IPS-18a (cell line): ENCODE results near the gene CNTN2.

Source experiments
- H3K27ac ChIP-seq: one replicate; pipeline ENCODE4 v1.5.1; 2013; ENCODE audit warnings: low read length
- H3K27me3 ChIP-seq: one replicate; pipeline ENCODE4 v1.6.1; 2013; ENCODE audit warnings: mild to moderate bottlenecking, low read length; ENCODE audit not compliant: control insufficient read depth, insufficient read depth
- H3K36me3 ChIP-seq: one replicate; pipeline ENCODE4 v1.6.1; 2013; ENCODE audit warnings: low read depth, low read length; ENCODE audit not compliant: control insufficient read depth
- H3K4me1 ChIP-seq: one replicate; pipeline ENCODE4 v1.6.1; 2013; ENCODE audit warnings: low read depth, low read length; ENCODE audit not compliant: control insufficient read depth
- H3K4me3 ChIP-seq: one replicate; pipeline ENCODE4 v1.5.1; 2013; ENCODE audit warnings: low read length
- H3K9ac ChIP-seq: one replicate; pipeline ENCODE4 v1.6.1; 2013; ENCODE audit warnings: mild to moderate bottlenecking, low read length, moderate library complexity
- H3K9me3 ChIP-seq: one replicate; pipeline ENCODE4 v1.6.1; 2013; ENCODE audit warnings: low read depth, low read length; ENCODE audit not compliant: control insufficient read depth

Gene CNTN2

DNA sequence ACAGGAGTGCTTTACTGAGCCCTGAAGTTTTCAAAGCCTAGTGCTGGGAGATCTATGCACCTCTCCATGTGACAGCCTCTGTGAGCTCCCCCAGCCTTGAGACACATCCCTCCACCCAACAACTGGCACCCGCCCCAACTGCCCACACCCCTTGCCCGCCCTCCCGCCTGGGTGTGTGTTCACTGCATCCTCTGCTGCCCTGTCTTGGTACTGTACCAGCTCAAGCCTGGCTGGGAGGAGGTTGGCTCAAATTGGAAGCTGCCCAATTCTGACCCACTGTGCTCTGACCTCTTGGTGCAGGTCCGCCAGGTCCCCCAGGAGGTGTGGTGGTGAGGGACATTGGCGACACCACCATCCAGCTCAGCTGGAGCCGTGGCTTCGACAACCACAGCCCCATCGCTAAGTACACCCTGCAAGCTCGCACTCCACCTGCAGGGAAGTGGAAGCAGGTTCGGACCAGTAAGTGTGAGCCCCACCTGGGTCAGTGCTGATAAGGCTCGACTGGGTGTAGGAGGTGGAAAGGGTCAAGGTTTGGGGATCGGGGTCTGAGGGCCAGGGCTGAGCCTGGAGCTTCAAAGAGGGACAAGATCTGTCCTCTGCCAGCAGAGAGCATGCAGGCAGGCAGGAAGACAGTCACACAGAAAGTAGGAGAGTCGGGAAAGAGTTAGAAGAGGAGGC, 23.3 kb downstream of the CNTN2 start:
- Histone ChIP-seq H3K9me3 (no peaks in the 10 kb centered on the region), H3K4me1 (peaks cover 3% of the 10 kb centered on the region), H3K27ac (no peak overlapping the region), H3K9ac (no peak overlapping the region), H3K4me3 (no peak overlapping the region), H3K27me3 (no peaks in the 10 kb centered on the region), H3K36me3 (no peaks in the 10 kb centered on the region)

DNA sequence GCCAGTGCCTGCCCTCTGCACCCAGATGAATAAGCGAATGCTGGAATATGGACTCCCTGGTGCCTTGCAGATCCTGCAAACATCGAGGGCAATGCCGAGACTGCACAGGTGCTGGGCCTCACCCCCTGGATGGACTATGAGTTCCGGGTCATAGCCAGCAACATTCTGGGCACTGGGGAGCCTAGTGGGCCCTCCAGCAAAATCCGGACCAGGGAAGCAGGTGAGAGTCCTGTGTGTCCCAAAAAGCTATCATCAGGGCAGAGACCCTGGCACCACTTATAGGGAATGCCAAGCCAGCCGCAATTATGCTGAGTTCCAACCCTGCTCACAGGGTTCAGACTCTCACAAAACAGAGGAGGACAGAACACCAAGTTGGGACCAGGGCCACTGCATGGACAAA, 24.0 kb downstream of the CNTN2 start:
- no peak overlapping the region for H3K27ac ChIP-seq
- H3K36me3 ChIP-seq, result no peaks in the 10 kb centered on the region
- peaks cover under 1% of the 10 kb centered on the region for H3K4me1 ChIP-seq
- H3K27me3 ChIP-seq, result no peaks in the 10 kb centered on the region
- H3K9ac ChIP-seq, result no peak overlapping the region
- no peaks in the 10 kb centered on the region for H3K9me3 ChIP-seq
- H3K4me3 ChIP-seq, result no peak overlapping the region

DNA sequence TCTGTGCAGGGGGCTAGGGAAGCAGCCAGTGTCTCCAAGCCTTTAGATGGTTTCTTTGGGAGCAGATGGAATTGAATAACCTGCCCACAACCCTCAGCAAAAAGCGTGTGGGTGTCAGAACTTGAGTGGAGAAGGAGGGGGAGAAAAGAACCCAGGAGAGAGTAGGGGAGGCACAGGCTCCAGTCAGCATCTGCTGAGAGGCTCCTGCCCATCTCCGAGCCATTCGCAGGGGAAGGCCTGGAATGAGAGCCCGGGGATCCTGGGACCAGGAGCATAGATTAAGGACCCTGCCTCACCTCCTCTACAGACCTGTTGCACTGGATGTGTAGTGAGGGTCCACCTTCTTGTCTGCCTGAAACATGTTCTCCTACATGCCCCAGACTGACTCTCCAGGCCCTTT, 25.0 kb downstream of the CNTN2 start:
- Histone ChIP-seq H3K36me3 (no peaks in the 10 kb centered on the region), H3K4me3 (no peak overlapping the region), H3K27ac (no peak overlapping the region), H3K9ac (no peak overlapping the region), H3K9me3 (no peaks in the 10 kb centered on the region), H3K27me3 (no peaks in the 10 kb centered on the region), H3K4me1 (no peaks in the 10 kb centered on the region)

- Histone ChIP-seq H3K27ac (no peak overlapping the region), H3K36me3 (no peaks in the 10 kb centered on the region), H3K4me1 (no peaks in the 10 kb centered on the region), H3K27me3 (no peaks in the 10 kb centered on the region), H3K4me3 (no peak overlapping the region), H3K9ac (no peak overlapping the region), H3K9me3 (no peaks in the 10 kb centered on the region)
Observed at GRCh38 chr1:205068457-205069040, 25.5 kb downstream of the CNTN2 start.

GRCh38 chr1:205069371-205070125, 26.5 kb downstream of the CNTN2 start:
- Histone ChIP-seq H3K36me3 (no peaks in the 10 kb centered on the region), H3K9ac (no peak overlapping the region)

GRCh38 chr1:205071028-205071409, 28.0 kb downstream of the CNTN2 start:
- no peak overlapping the region for H3K4me3 ChIP-seq
- no peaks in the 10 kb centered on the region for H3K27me3 ChIP-seq
- no peaks in the 10 kb centered on the region for H3K36me3 ChIP-seq
- no peaks in the 10 kb centered on the region for H3K9me3 ChIP-seq
- no peak overlapping the region for H3K9ac ChIP-seq
- no peak overlapping the region for H3K27ac ChIP-seq
- H3K4me1 ChIP-seq, result no peaks in the 10 kb centered on the region

More at GRCh38 chr1:205069371-205070125, 26.5 kb downstream of the CNTN2 start:
- H3K27ac ChIP-seq, result no peak overlapping the region
- no peak overlapping the region for H3K4me3 ChIP-seq
- no peaks in the 10 kb centered on the region for H3K27me3 ChIP-seq
- H3K9me3 ChIP-seq, result no peaks in the 10 kb centered on the region
- no peaks in the 10 kb centered on the region for H3K4me1 ChIP-seq

- Histone ChIP-seq H3K9ac (no peak overlapping the region), H3K4me3 (no peak overlapping the region), H3K27me3 (no peaks in the 10 kb centered on the region), H3K4me1 (no peaks in the 10 kb centered on the region), H3K36me3 (no peaks in the 10 kb centered on the region), H3K27ac (no peak overlapping the region), H3K9me3 (no peaks in the 10 kb centered on the region)
Observed at GRCh38 chr1:205071801-205072200, 28.8 kb downstream of the CNTN2 start.

DNA sequence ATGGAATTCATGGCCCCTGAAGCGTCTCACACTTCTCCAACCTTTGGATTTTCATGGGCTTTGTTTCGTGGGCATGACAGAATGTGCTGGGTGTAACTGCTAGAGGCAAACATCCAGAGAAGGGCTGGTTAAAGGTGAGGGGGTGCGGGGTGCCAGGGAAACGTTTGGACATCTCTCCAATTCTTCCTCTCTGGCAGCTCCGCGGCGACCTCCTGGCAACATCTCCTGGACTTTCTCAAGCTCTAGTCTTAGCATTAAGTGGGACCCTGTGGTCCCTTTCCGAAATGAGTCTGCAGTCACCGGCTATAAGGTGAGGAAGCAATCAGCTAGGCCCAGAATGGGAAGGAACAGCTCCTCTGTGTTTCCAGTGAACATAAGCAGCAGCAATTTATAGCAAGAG, 29.3 kb downstream of the CNTN2 start:
- Histone ChIP-seq H3K4me3 (no peak overlapping the region), H3K27me3 (no peaks in the 10 kb centered on the region), H3K4me1 (no peaks in the 10 kb centered on the region), H3K27ac (no peak overlapping the region), H3K36me3 (no peaks in the 10 kb centered on the region), H3K9me3 (no peaks in the 10 kb centered on the region), H3K9ac (no peak overlapping the region)

DNA sequence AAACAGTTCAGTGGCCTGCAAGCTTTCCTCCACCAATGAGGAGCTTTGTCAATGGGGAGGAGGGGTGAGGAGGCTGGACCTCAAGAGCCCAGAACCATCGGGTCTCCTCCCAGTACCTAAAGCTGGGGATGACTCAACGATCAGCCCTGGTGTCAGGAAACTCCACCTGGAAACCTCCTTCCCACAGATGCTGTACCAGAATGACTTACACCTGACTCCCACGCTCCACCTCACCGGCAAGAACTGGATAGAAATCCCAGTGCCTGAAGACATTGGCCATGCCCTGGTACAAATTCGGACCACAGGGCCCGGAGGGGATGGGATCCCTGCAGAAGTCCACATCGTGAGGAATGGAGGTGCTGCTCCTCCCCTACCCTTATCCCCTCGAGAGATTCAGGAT, 29.9 kb downstream of the CNTN2 start:
- Histone ChIP-seq H3K9me3 (no peaks in the 10 kb centered on the region), H3K9ac (no peak overlapping the region), H3K27me3 (no peaks in the 10 kb centered on the region), H3K4me1 (no peaks in the 10 kb centered on the region), H3K36me3 (no peaks in the 10 kb centered on the region), H3K27ac (no peak overlapping the region), H3K4me3 (no peak overlapping the region)

DNA sequence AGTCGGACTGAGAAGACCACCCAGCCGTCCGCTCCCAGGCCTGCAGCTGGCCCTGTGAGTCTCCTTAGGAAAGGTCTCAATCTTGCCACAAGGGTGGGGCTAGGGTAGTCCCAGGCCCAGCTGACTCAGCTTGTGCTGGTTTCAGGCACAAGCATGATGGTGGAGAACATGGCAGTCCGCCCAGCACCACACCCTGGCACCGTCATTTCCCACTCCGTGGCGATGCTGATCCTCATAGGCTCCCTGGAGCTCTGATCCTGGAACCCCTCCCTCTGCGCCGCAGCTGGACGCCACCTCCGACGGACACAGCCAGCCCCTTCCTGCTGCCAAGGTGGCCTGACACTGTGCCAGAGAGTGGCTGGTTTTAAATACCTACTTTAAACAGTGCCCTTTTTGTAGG, 30.5 kb downstream of the CNTN2 start:
- Histone ChIP-seq H3K27ac (no peak overlapping the region), H3K36me3 (no peaks in the 10 kb centered on the region), H3K9ac (no peak overlapping the region), H3K4me3 (no peak overlapping the region), H3K4me1 (no peaks in the 10 kb centered on the region), H3K27me3 (no peaks in the 10 kb centered on the region), H3K9me3 (no peaks in the 10 kb centered on the region)

- Histone ChIP-seq H3K36me3 (no peaks in the 10 kb centered on the region), H3K9me3 (no peaks in the 10 kb centered on the region), H3K9ac (no peak overlapping the region), H3K27ac (no peak overlapping the region), H3K4me3 (no peak overlapping the region), H3K4me1 (no peaks in the 10 kb centered on the region), H3K27me3 (no peaks in the 10 kb centered on the region)
Observed at GRCh38 chr1:205074084-205074483, 31.1 kb downstream of the CNTN2 start.

- H3K4me1 ChIP-seq, result no peaks in the 10 kb centered on the region
- no peaks in the 10 kb centered on the region for H3K36me3 ChIP-seq
- H3K27me3 ChIP-seq, result no peaks in the 10 kb centered on the region
- H3K9ac ChIP-seq, result no peak overlapping the region
- no peak overlapping the region for H3K4me3 ChIP-seq
- H3K9me3 ChIP-seq, result no peaks in the 10 kb centered on the region
- no peak overlapping the region for H3K27ac ChIP-seq
Observed at GRCh38 chr1:205074513-205074912, 31.5 kb downstream of the CNTN2 start.
